Measurements from ENCODE around the gene C19orf44. TPM values are rescaled to one million over a fixed set of nuclear protein-coding genes. Genes with fewer than 3 reads are reported as not detected.

Gene C19orf44
- total and polyA plus RNA-seq, 3 donors from 2014 or later = 13.6 to 40.9 (median 35.4) TPM

- intact Hi-C loops (cut with DNase I; ENCODE audit: low total_unique reads) = no loop called here
- Histone ChIP-seq H3K4me3 (no peak overlapping the region), H3K36me3 (ENCODE audit: low read depth, missing control alignments) (no peaks in the 10 kb centered on the region), H3K27me3 (no peaks in the 10 kb centered on the region), H3K4me1 (peaks cover 5% of the 10 kb centered on the region), H3K27ac (no peak overlapping the region), H3K9me3 (no peaks in the 10 kb centered on the region)
- 91 to 92% methylated on average over 24 of the region's 24 CpGs for WGBS, 2 donors
- TF ChIP-seq CTCF (IDR thresholded peaks at IDR 0.05) = no peak
- no peak for DNase-seq
Measured at GRCh38 chr19:16519230-16519687, 23.1 kb downstream of the C19orf44 start.

GRCh38 chr19:16520074-16520973, 24.1 kb downstream of the C19orf44 start:
- Histone ChIP-seq H3K36me3 (ENCODE audit: low read depth, missing control alignments) (no peaks in the 10 kb centered on the region), H3K9me3 (no peaks in the 10 kb centered on the region), H3K4me3 (no peak overlapping the region), H3K4me1 (peaks cover 5% of the 10 kb centered on the region), H3K27me3 (no peaks in the 10 kb centered on the region), H3K27ac (no peak overlapping the region)
- TF ChIP-seq POLR2A (IDR thresholded peaks at IDR 0.05) (no peak), CTCF (IDR thresholded peaks at IDR 0.05) (no peak)
- WGBS, 2 donors = 63 to 76% methylated on average over 30 to 45 of the region's 45 CpGs
- DNase-seq = no peak
- intact Hi-C loops (cut with DNase I; ENCODE audit: low total_unique reads) = no loop called here

- no peak for DNase-seq
- 84 to 94% methylated on average over 8 to 18 of the region's 18 CpGs for WGBS, 2 donors
Measured at GRCh38 chr19:16520986-16521624, 24.9 kb downstream of the C19orf44 start.

GRCh38 chr19:16521715-16522289, 25.6 kb downstream of the C19orf44 start:
- H3K4me3 ChIP-seq = no peak overlapping the region
- 92 to 94% methylated on average over 10 of the region's 10 CpGs for WGBS, 2 donors
- H3K36me3 ChIP-seq (ENCODE audit: low read depth, missing control alignments) = no peaks in the 10 kb centered on the region
- H3K4me1 ChIP-seq = peaks cover 5% of the 10 kb centered on the region
- H3K27me3 ChIP-seq = no peaks in the 10 kb centered on the region
- no peak for TF ChIP-seq CTCF (IDR thresholded peaks at IDR 0.05)
- no peak for TF ChIP-seq POLR2A (IDR thresholded peaks at IDR 0.05)
- no peak overlapping the region for H3K27ac ChIP-seq
- DNase-seq = no peak
- intact Hi-C loops (cut with DNase I; ENCODE audit: low total_unique reads) = no loop called here
- H3K9me3 ChIP-seq = no peaks in the 10 kb centered on the region

More at GRCh38 chr19:16520986-16521624, 24.9 kb downstream of the C19orf44 start:
- H3K36me3 ChIP-seq (ENCODE audit: low read depth, missing control alignments) = no peaks in the 10 kb centered on the region
- TF ChIP-seq POLR2A (IDR thresholded peaks at IDR 0.05) = no peak
- TF ChIP-seq CTCF (IDR thresholded peaks at IDR 0.05) = no peak
- no peak overlapping the region for H3K27ac ChIP-seq
- peaks cover 5% of the 10 kb centered on the region for H3K4me1 ChIP-seq
- intact Hi-C loops (cut with DNase I; ENCODE audit: low total_unique reads) = no loop called here
- no peaks in the 10 kb centered on the region for H3K9me3 ChIP-seq
- no peak overlapping the region for H3K4me3 ChIP-seq
- no peaks in the 10 kb centered on the region for H3K27me3 ChIP-seq
